ENCODE results near the gene TMEM154. TPM values are rescaled to one million over a fixed set of nuclear protein-coding genes. Genes with fewer than 3 reads are reported as not detected.

Gene TMEM154
- total and polyA plus RNA-seq, 10 donors, result 5.0 to 72.3 (median 27.4) TPM

GRCh38 chr4:152609481-152609880 is 70.3 kb downstream of the TMEM154 start:
- Histone ChIP-seq H3K4me1 (peaks cover 0 to 7% (median 0%) of the 10 kb centered on the region in 6 donors), H3K27ac (no peak overlapping the region), H3K9me3 (no peaks in the 10 kb centered on the region), H3K27me3 (replicated peaks in 1 of 7) (no peaks in the 10 kb centered on the region), H3K36me3 (no peaks in the 10 kb centered on the region), H3K4me3 (no peak overlapping the region)
- no peak for TF ChIP-seq CTCF (IDR thresholded peaks at IDR 0.05 in 8 of 11, conservative IDR thresholded peaks at IDR 0.05 in 3 of 11)
- TF ChIP-seq POLR2AphosphoS5 (IDR thresholded peaks at IDR 0.05), result no peak
- no peak for TF ChIP-seq POLR2A (IDR thresholded peaks at IDR 0.05)
- intact Hi-C loops (cut with DNase I; ENCODE audit: low total_unique reads), result no loop called here
- no peak for DNase-seq
- 93 to 98% (median 95%) methylated on average over 4 of the region's 4 CpGs for WGBS, 5 donors

GRCh38 chr4:152607178-152607577 is 72.6 kb downstream of the TMEM154 start:
- intact Hi-C loops (cut with DNase I; ENCODE audit: low total_unique reads), result no loop called here
- Histone ChIP-seq H3K4me3 (no peak overlapping the region), H3K36me3 (no peaks in the 10 kb centered on the region), H3K9me3 (no peaks in the 10 kb centered on the region), H3K27me3 (replicated peaks in 1 of 7) (no peaks in the 10 kb centered on the region), H3K4me1 (peaks cover 0 to 7% (median 0%) of the 10 kb centered on the region in 6 donors), H3K27ac (no peak overlapping the region)
- WGBS, 5 donors, result 59 to 66% (median 62%) methylated on average over 6 to 7 of the region's 7 CpGs
- no peak for TF ChIP-seq POLR2A (IDR thresholded peaks at IDR 0.05)
- no peak for TF ChIP-seq CTCF (IDR thresholded peaks at IDR 0.05 in 8 of 11, conservative IDR thresholded peaks at IDR 0.05 in 3 of 11)
- TF ChIP-seq POLR2AphosphoS5 (IDR thresholded peaks at IDR 0.05), result peak in 1 of 3 donors; percentile 30
- no peak for DNase-seq

GRCh38 chr4:152606753-152607152 is 73.0 kb downstream of the TMEM154 start:
- H3K4me3 ChIP-seq, result no peak overlapping the region
- H3K4me1 ChIP-seq, result peaks cover 0 to 7% (median 0%) of the 10 kb centered on the region in 6 donors
- intact Hi-C loops (cut with DNase I; ENCODE audit: low total_unique reads), result no loop called here
- H3K27ac ChIP-seq, result no peak overlapping the region
- TF ChIP-seq POLR2A (IDR thresholded peaks at IDR 0.05) (no peak), POLR2AphosphoS5 (IDR thresholded peaks at IDR 0.05) (no peak), CTCF (IDR thresholded peaks at IDR 0.05 in 8 of 11, conservative IDR thresholded peaks at IDR 0.05 in 3 of 11) (no peak)
- no peak for DNase-seq
- H3K27me3 ChIP-seq (replicated peaks in 1 of 7), result no peaks in the 10 kb centered on the region
- 77 to 86% (median 84%) methylated on average over 8 of the region's 8 CpGs for WGBS, 5 donors
- H3K9me3 ChIP-seq, result no peaks in the 10 kb centered on the region
- no peaks in the 10 kb centered on the region for H3K36me3 ChIP-seq

GRCh38 chr4:152605641-152606335 is 74.0 kb downstream of the TMEM154 start:
- H3K4me1 ChIP-seq, result peaks cover 0 to 7% (median 0%) of the 10 kb centered on the region in 6 donors
- no peaks in the 10 kb centered on the region for H3K9me3 ChIP-seq
- no peak overlapping the region for H3K4me3 ChIP-seq
- H3K36me3 ChIP-seq, result no peaks in the 10 kb centered on the region
- WGBS, 5 donors, result 78 to 88% (median 80%) methylated on average over 10 of the region's 10 CpGs
- no peaks in the 10 kb centered on the region for H3K27me3 ChIP-seq (replicated peaks in 1 of 7)
- no peak overlapping the region for H3K27ac ChIP-seq
- no peak for TF ChIP-seq CTCF (IDR thresholded peaks at IDR 0.05 in 8 of 11, conservative IDR thresholded peaks at IDR 0.05 in 3 of 11)
- TF ChIP-seq POLR2AphosphoS5 (IDR thresholded peaks at IDR 0.05), result no peak
- TF ChIP-seq POLR2A (IDR thresholded peaks at IDR 0.05), result no peak
- no peak for DNase-seq
- intact Hi-C loops (cut with DNase I; ENCODE audit: low total_unique reads), result no loop called here

Data from spleen (tissue), 11 donors.